HG03025 (cell line): Measurements from ENCODE around the gene SND1.

Experiments
- ATAC-seq: cut with Tn5 transposase; IDR thresholded peaks from one replicate; pipeline ENCODE4 v1.9.1; 2021; ENCODE audit warnings: mild to moderate bottlenecking, moderate library complexity; ENCODE audit not compliant: unreplicated experiment, low FRiP score

The SND1 gene

GRCh38 chr7:127850195-127850594, 198.2 kb downstream of the SND1 start:
- ATAC-seq, result no peak

- no peak for ATAC-seq
Measured at GRCh38 chr7:127854383-127854782, 202.4 kb downstream of the SND1 start.

- ATAC-seq, result no peak
Measured at GRCh38 chr7:127857464-127857841, 205.5 kb downstream of the SND1 start.

GRCh38 chr7:127858091-127858914, 206.3 kb downstream of the SND1 start:
- no peak for ATAC-seq

GRCh38 chr7:127858915-127859189, 206.9 kb downstream of the SND1 start:
- peak; percentile 65 for ATAC-seq

GRCh38 chr7:127859330-127859729, 207.3 kb downstream of the SND1 start:
- ATAC-seq, result no peak

GRCh38 chr7:127862525-127862924, 210.5 kb downstream of the SND1 start:
- no peak for ATAC-seq

- ATAC-seq, result no peak
Measured at GRCh38 chr7:127863082-127863481, 211.1 kb downstream of the SND1 start.

GRCh38 chr7:127865466-127865865, 213.5 kb downstream of the SND1 start:
- no peak for ATAC-seq

- ATAC-seq, result no peak
Measured at GRCh38 chr7:127870231-127870907, 218.4 kb downstream of the SND1 start.

- no peak for ATAC-seq
Measured at GRCh38 chr7:127871226-127871625, 219.2 kb downstream of the SND1 start.

GRCh38 chr7:127872122-127872521, 220.1 kb downstream of the SND1 start:
- peak; percentile 74 for ATAC-seq

- ATAC-seq, result no peak
Measured at GRCh38 chr7:127873151-127873550, 221.2 kb downstream of the SND1 start.

GRCh38 chr7:127873715-127874636, 222.0 kb downstream of the SND1 start:
- no peak for ATAC-seq

GRCh38 chr7:127874951-127875608, 223.1 kb downstream of the SND1 start:
- ATAC-seq, result no peak

GRCh38 chr7:127876393-127876792, 224.4 kb downstream of the SND1 start:
- no peak for ATAC-seq

- no peak for ATAC-seq
Measured at GRCh38 chr7:127877951-127878350, 226.0 kb downstream of the SND1 start.

- no peak for ATAC-seq
Measured at GRCh38 chr7:127878791-127879190, 226.8 kb downstream of the SND1 start.

- no peak for ATAC-seq
Measured at GRCh38 chr7:127879436-127879835, 227.4 kb downstream of the SND1 start.

GRCh38 chr7:127879942-127880341, 227.9 kb downstream of the SND1 start:
- ATAC-seq, result no peak

GRCh38 chr7:127880454-127880853, 228.5 kb downstream of the SND1 start:
- ATAC-seq, result no peak
